SU-DHL-6 (cell line): Measurements from ENCODE around the gene RAB3GAP1.

ENCODE experiments used
- CTCF ChIP-seq: fragments of 200-600 bp; sonication (generic); IDR thresholded peaks from one replicate; pipeline ENCODE4 v1.5.1; 2017; ENCODE audit warnings: antibody characterized with exemption, mild to moderate bottlenecking, low read length, moderate library complexity; ENCODE audit not compliant: insufficient read depth, poor library complexity, severe bottlenecking
- EZH2phosphoT487 ChIP-seq: fragments of 200-600 bp; sonication (generic), shearing (Covaris generic); conservative IDR thresholded peaks from 2 replicates; pipeline ENCODE4 v1.6.1; 2018; ENCODE audit warnings: mild to moderate bottlenecking, antibody characterized with exemption, low read length, moderate library complexity, mixed read lengths

GRCh38 chr2:135164431-135164830 lies 112.3 kb downstream of the RAB3GAP1 start:
- TF ChIP-seq CTCF (no peak), EZH2phosphoT487 (no peak)
